IPS-15b (cell line): Measurements from ENCODE around the gene AUTS2.

Experiments used
- H3K27me3 ChIP-seq: one replicate; pipeline ENCODE4 v1.6.1; 2013; ENCODE audit warnings: low read length; ENCODE audit not compliant: control insufficient read depth, insufficient read depth
- H3K36me3 ChIP-seq: one replicate; pipeline ENCODE4 v1.6.1; 2013; ENCODE audit warnings: low read length; ENCODE audit not compliant: control insufficient read depth, insufficient read depth
- H3K4me1 ChIP-seq: one replicate; pipeline ENCODE4 v1.6.1; 2013; ENCODE audit warnings: mild to moderate bottlenecking, low read length; ENCODE audit not compliant: control insufficient read depth, insufficient read depth
- H3K4me3 ChIP-seq: one replicate; pipeline ENCODE4 v1.5.1; 2013; ENCODE audit warnings: low read depth, low read length
- H3K9ac ChIP-seq: one replicate; pipeline ENCODE4 v1.6.1; 2013; ENCODE audit warnings: low read depth, mild to moderate bottlenecking, low read length
- H3K9me3 ChIP-seq: one replicate; pipeline ENCODE4 v1.6.1; 2013; ENCODE audit warnings: mild to moderate bottlenecking, low read length; ENCODE audit not compliant: control insufficient read depth, insufficient read depth

AUTS2 gene

GRCh38 chr7:70777251-70777650 is 1179.0 kb downstream of the AUTS2 start:
- Histone ChIP-seq H3K27me3 (no peaks in the 10 kb centered on the region), H3K4me1 (peaks cover 8% of the 10 kb centered on the region), H3K9ac (no peak overlapping the region), H3K36me3 (peaks cover 58% of the 10 kb centered on the region), H3K9me3 (no peaks in the 10 kb centered on the region), H3K4me3 (no peak overlapping the region)

GRCh38 chr7:70778585-70778984 is 1180.3 kb downstream of the AUTS2 start:
- H3K9me3 ChIP-seq: no peaks in the 10 kb centered on the region
- H3K27me3 ChIP-seq: no peaks in the 10 kb centered on the region
- H3K9ac ChIP-seq: no peak overlapping the region
- H3K4me3 ChIP-seq: no peak overlapping the region
- peaks cover 71% of the 10 kb centered on the region for H3K36me3 ChIP-seq
- H3K4me1 ChIP-seq: peaks cover 3% of the 10 kb centered on the region

- no peak overlapping the region for H3K9ac ChIP-seq
- no peaks in the 10 kb centered on the region for H3K9me3 ChIP-seq
- no peak overlapping the region for H3K4me3 ChIP-seq
- H3K36me3 ChIP-seq: peaks cover 78% of the 10 kb centered on the region
- H3K4me1 ChIP-seq: no peaks in the 10 kb centered on the region
- H3K27me3 ChIP-seq: no peaks in the 10 kb centered on the region
Observed at GRCh38 chr7:70779321-70779720, 1181.0 kb downstream of the AUTS2 start.

- Histone ChIP-seq H3K9me3 (no peaks in the 10 kb centered on the region), H3K27me3 (no peaks in the 10 kb centered on the region), H3K9ac (no peak overlapping the region), H3K36me3 (peaks cover 89% of the 10 kb centered on the region), H3K4me1 (no peaks in the 10 kb centered on the region), H3K4me3 (no peak overlapping the region)
Observed at GRCh38 chr7:70781922-70782311, 1183.6 kb downstream of the AUTS2 start.

- no peak overlapping the region for H3K9ac ChIP-seq
- no peaks in the 10 kb centered on the region for H3K4me1 ChIP-seq
- no peak overlapping the region for H3K4me3 ChIP-seq
- H3K36me3 ChIP-seq: peaks cover 88% of the 10 kb centered on the region
- H3K9me3 ChIP-seq: no peaks in the 10 kb centered on the region
- no peaks in the 10 kb centered on the region for H3K27me3 ChIP-seq
Observed at GRCh38 chr7:70782796-70783195, 1184.5 kb downstream of the AUTS2 start.

- Histone ChIP-seq H3K4me1 (no peaks in the 10 kb centered on the region), H3K4me3 (no peak overlapping the region), H3K9ac (no peak overlapping the region), H3K36me3 (peaks cover 90% of the 10 kb centered on the region), H3K9me3 (no peaks in the 10 kb centered on the region), H3K27me3 (no peaks in the 10 kb centered on the region)
Observed at GRCh38 chr7:70785427-70785826, 1187.2 kb downstream of the AUTS2 start.

- no peak overlapping the region for H3K9ac ChIP-seq
Observed at GRCh38 chr7:70786076-70786475, 1187.8 kb downstream of the AUTS2 start.

GRCh38 chr7:70787286-70787685 is 1189.0 kb downstream of the AUTS2 start:
- peaks cover 89% of the 10 kb centered on the region for H3K36me3 ChIP-seq
- H3K4me3 ChIP-seq: no peak overlapping the region
- H3K27me3 ChIP-seq: no peaks in the 10 kb centered on the region
- H3K4me1 ChIP-seq: no peaks in the 10 kb centered on the region
- no peak overlapping the region for H3K9ac ChIP-seq
- no peaks in the 10 kb centered on the region for H3K9me3 ChIP-seq

More at GRCh38 chr7:70786076-70786475, 1187.8 kb downstream of the AUTS2 start:
- Histone ChIP-seq H3K27me3 (no peaks in the 10 kb centered on the region), H3K4me3 (no peak overlapping the region), H3K9me3 (no peaks in the 10 kb centered on the region), H3K4me1 (no peaks in the 10 kb centered on the region), H3K36me3 (peaks cover 92% of the 10 kb centered on the region)

- Histone ChIP-seq H3K9me3 (no peaks in the 10 kb centered on the region), H3K9ac (no peak overlapping the region), H3K27me3 (no peaks in the 10 kb centered on the region), H3K36me3 (peaks cover 84% of the 10 kb centered on the region), H3K4me1 (no peaks in the 10 kb centered on the region), H3K4me3 (no peak overlapping the region)
Observed at GRCh38 chr7:70787771-70788170, 1189.5 kb downstream of the AUTS2 start.

- no peaks in the 10 kb centered on the region for H3K4me1 ChIP-seq
- peaks cover 82% of the 10 kb centered on the region for H3K36me3 ChIP-seq
- H3K27me3 ChIP-seq: no peaks in the 10 kb centered on the region
- no peak overlapping the region for H3K4me3 ChIP-seq
- no peak overlapping the region for H3K9ac ChIP-seq
- H3K9me3 ChIP-seq: no peaks in the 10 kb centered on the region
Observed at GRCh38 chr7:70788276-70788675, 1190.0 kb downstream of the AUTS2 start.

- H3K36me3 ChIP-seq: peaks cover 74% of the 10 kb centered on the region
- H3K4me3 ChIP-seq: no peak overlapping the region
- H3K27me3 ChIP-seq: no peaks in the 10 kb centered on the region
- no peaks in the 10 kb centered on the region for H3K9me3 ChIP-seq
- H3K4me1 ChIP-seq: no peaks in the 10 kb centered on the region
- no peak overlapping the region for H3K9ac ChIP-seq
Observed at GRCh38 chr7:70789481-70790214, 1191.4 kb downstream of the AUTS2 start.

- Histone ChIP-seq H3K36me3 (peaks cover 66% of the 10 kb centered on the region), H3K4me1 (no peaks in the 10 kb centered on the region), H3K27me3 (no peaks in the 10 kb centered on the region), H3K9ac (no peak overlapping the region), H3K9me3 (no peaks in the 10 kb centered on the region), H3K4me3 (no peak overlapping the region)
Observed at GRCh38 chr7:70790215-70791073, 1192.2 kb downstream of the AUTS2 start.
